Keratinocyte (primary cell): ENCODE data around the gene XRRA1. TPM values are rescaled to one million over a fixed set of nuclear protein-coding genes. Genes with fewer than 3 reads are reported as not detected.

Experiments
- DNase-seq: peaks from one replicate; pipeline ENCODE4 v3.0.0-alpha.2; 2011; ENCODE audit warnings: low read depth, missing footprints, low spot score
- FAIRE-seq: peaks from 2 replicates; lab custom pipeline; 2011; peaks lifted over from hg19 to GRCh38; lab: Jason Lieb, UNC
- H2AFZ ChIP-seq: 2 replicates; pipeline ENCODE4 v1.6.0; 2012; ENCODE audit warnings: low read length, control low read depth, inconsistent platforms; ENCODE audit not compliant: control insufficient read depth
- H3K27ac ChIP-seq: 2 replicates; pipeline ENCODE4 v1.5.1; 2011; ENCODE audit warnings: low read length; ENCODE audit not compliant: control insufficient read depth, insufficient read depth
- H3K27me3 ChIP-seq: 3 replicates; pipeline ENCODE4 v1.6.0; 2011; ENCODE audit warnings: low read length; ENCODE audit not compliant: control insufficient read depth, insufficient read depth; ENCODE audit errors: extremely low read depth
- H3K36me3 ChIP-seq, 2 experiments: 2 replicates in 1 of 2; 3 replicates in 1 of 2; pipeline ENCODE4 v1.5.1; 2011; ENCODE audit warnings: low read length in 2 of 2, mild to moderate bottlenecking in 1 of 2; ENCODE audit not compliant: control insufficient read depth in 2 of 2, insufficient read depth in 2 of 2; ENCODE audit errors: extremely low read depth in 1 of 2
- H3K4me1 ChIP-seq: 3 replicates; pipeline ENCODE4 v1.5.1; 2011; ENCODE audit warnings: low read length; ENCODE audit not compliant: control insufficient read depth, insufficient read depth; ENCODE audit errors: extremely low read depth
- H3K4me2 ChIP-seq: 3 replicates; pipeline ENCODE4 v1.6.0; 2011; ENCODE audit warnings: low read depth, low read length; ENCODE audit not compliant: control insufficient read depth, insufficient read depth; ENCODE audit errors: extremely low read depth
- H3K4me3 ChIP-seq, 3 experiments: fragments of 200-600 bp in 1 of 3; sonication (generic) in 1 of 3; 2 replicates in 2 of 3; 3 replicates in 1 of 3; pipeline ENCODE4 v1.5.1; 2011 to 2016; ENCODE audit warnings: low read length in 3 of 3, mild to moderate bottlenecking in 3 of 3, control low read depth in 2 of 3, inconsistent platforms in 1 of 3, low read depth in 1 of 3, mixed read lengths in 1 of 3, mixed run types in 1 of 3, moderate library complexity in 1 of 3; ENCODE audit not compliant: control insufficient read depth in 2 of 3, insufficient read depth in 2 of 3; ENCODE audit errors: extremely low read depth in 1 of 3
- H3K79me2 ChIP-seq: 2 replicates; pipeline ENCODE4 v1.6.0; 2012; ENCODE audit warnings: low read length; ENCODE audit not compliant: control insufficient read depth, insufficient read depth
- H3K9ac ChIP-seq: 3 replicates; pipeline ENCODE4 v1.6.0; 2011; ENCODE audit warnings: low read length; ENCODE audit not compliant: control insufficient read depth, insufficient read depth; ENCODE audit errors: extremely low read depth
- H3K9me1 ChIP-seq: 3 replicates; pipeline ENCODE4 v1.6.0; 2011; ENCODE audit warnings: low read length; ENCODE audit not compliant: control insufficient read depth, insufficient read depth; ENCODE audit errors: extremely low read depth
- H3K9me3 ChIP-seq: 2 replicates; pipeline ENCODE4 v1.5.1; 2012; ENCODE audit warnings: low read depth, low read length; ENCODE audit not compliant: control insufficient read depth
- H4K20me1 ChIP-seq: 3 replicates; pipeline ENCODE4 v1.6.0; 2011; ENCODE audit warnings: low read length; ENCODE audit not compliant: control insufficient read depth, insufficient read depth; ENCODE audit errors: extremely low read depth
- EZH2 ChIP-seq: IDR thresholded peaks from one replicate; pipeline ENCODE4 v1.6.1; 2012; ENCODE audit warnings: inconsistent platforms, mild to moderate bottlenecking, low read length, moderate library complexity
- dilution Hi-C: fragments of 300-500 bp; cut with MboI; formaldehyde crosslinking; loops from one replicate; pipeline ENCODE4 v1.7.0; 2020; ENCODE audit warnings: low sequenced_read_pairs; ENCODE audit not compliant: extremely low pct_ligation_motif_present
- polyA plus RNA-seq, 5 experiments: library from polyadenylated mRNA; depleted of rRNA in 3 of 5; stranded (reverse) in 3 of 5; stranded (forward) in 1 of 5; unstranded in 1 of 5; fragments of >200 nt; gene quantifications; 1 replicate in 1 of 5; 2 replicates in 3 of 5; 3 replicates in 1 of 5; pipeline versions ENCODE4 v1.2.1 to v1.2.3, GENCODE V29; 2011 to 2012; ENCODE audit warnings: missing spikeins in 2 of 5, low read depth in 1 of 5, low replicate concordance in 1 of 5
- TF ChIP-seq, protein P1 (sequence below), 3 experiments: IDR thresholded peaks in 1 of 3; conservative IDR thresholded peaks in 1 of 3; optimal IDR thresholded peaks in 1 of 3; 2 replicates in 2 of 3; 3 replicates in 1 of 3; pipeline versions ENCODE3 to v1.5.1; 2011; ENCODE audit warnings: low read length in 3 of 3, mild to moderate bottlenecking in 3 of 3, moderate library complexity in 2 of 3, control low read depth in 1 of 3, inconsistent platforms in 1 of 3; ENCODE audit not compliant: insufficient read depth in 2 of 3; ENCODE audit errors: extremely low read depth in 1 of 3

The XRRA1 gene
- polyA plus RNA-seq, 1 donor (not counting 4 experiments of a cell fraction or from before 2014, with no cell fraction given): 9.1 TPM

DNA sequence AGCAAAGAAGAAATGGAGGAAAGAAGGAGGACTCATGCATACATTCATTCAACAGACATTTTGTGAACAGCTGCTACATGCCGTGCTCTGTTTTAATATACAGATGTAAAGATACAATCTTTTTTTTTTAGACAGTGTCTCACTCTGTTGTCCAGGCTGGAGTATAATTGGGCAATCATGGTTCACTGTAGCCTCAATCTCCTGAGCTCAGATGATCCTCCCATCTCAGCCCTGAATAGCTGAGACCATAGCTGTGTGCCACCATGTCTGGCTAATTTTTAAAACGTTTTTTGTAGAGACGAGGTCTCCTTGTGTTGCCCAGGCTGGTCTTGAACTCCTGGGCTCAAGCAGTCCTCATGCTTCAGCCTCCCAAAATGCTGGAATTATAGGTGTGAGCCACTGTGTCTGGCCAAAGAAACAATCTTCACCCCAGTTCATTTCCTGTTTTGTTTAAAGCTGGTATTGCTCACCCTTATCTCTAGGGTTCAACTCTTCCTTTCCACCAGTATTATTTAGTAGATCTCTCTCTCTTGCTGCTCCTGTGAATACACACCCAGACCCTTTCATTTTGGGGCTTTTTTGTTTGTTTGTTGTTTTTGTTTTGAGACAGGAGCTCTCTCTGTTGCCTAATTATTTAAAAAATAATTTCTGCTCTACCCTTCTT is 130.5 kb downstream of the XRRA1 start:
- Histone ChIP-seq H3K27me3 (no peaks in the 10 kb centered on the region), H3K4me3 (no peak overlapping the region), H3K4me1 (peaks cover 11% of the 10 kb centered on the region), H3K4me2 (no peak overlapping the region), H3K36me3 (peaks cover 2 to 10% of the 10 kb centered on the region in 2 experiments), H3K27ac (no peak overlapping the region), H3K79me2 (peaks cover 10% of the 10 kb centered on the region), H3K9me1 (no peaks in the 10 kb centered on the region), H3K9me3 (no peaks in the 10 kb centered on the region), H2AFZ (no peak overlapping the region), H4K20me1 (no peaks in the 10 kb centered on the region), H3K9ac (no peak overlapping the region)
- DNase-seq (no peak), FAIRE-seq (no peak)
- dilution Hi-C loops: no loop called here
- TF ChIP-seq, protein P1, sequence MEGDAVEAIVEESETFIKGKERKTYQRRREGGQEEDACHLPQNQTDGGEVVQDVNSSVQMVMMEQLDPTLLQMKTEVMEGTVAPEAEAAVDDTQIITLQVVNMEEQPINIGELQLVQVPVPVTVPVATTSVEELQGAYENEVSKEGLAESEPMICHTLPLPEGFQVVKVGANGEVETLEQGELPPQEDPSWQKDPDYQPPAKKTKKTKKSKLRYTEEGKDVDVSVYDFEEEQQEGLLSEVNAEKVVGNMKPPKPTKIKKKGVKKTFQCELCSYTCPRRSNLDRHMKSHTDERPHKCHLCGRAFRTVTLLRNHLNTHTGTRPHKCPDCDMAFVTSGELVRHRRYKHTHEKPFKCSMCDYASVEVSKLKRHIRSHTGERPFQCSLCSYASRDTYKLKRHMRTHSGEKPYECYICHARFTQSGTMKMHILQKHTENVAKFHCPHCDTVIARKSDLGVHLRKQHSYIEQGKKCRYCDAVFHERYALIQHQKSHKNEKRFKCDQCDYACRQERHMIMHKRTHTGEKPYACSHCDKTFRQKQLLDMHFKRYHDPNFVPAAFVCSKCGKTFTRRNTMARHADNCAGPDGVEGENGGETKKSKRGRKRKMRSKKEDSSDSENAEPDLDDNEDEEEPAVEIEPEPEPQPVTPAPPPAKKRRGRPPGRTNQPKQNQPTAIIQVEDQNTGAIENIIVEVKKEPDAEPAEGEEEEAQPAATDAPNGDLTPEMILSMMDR (optimal IDR thresholded peaks at IDR 0.05 in 1 of 3, IDR thresholded peaks at IDR 0.05 in 1 of 3, conservative IDR thresholded peaks at IDR 0.05 in 1 of 3; ENCODE audit: extremely low read depth in 1 of 3, insufficient read depth in 2 of 3, low read length in 3 of 3): no peak
- TF ChIP-seq EZH2: no peak

DNA sequence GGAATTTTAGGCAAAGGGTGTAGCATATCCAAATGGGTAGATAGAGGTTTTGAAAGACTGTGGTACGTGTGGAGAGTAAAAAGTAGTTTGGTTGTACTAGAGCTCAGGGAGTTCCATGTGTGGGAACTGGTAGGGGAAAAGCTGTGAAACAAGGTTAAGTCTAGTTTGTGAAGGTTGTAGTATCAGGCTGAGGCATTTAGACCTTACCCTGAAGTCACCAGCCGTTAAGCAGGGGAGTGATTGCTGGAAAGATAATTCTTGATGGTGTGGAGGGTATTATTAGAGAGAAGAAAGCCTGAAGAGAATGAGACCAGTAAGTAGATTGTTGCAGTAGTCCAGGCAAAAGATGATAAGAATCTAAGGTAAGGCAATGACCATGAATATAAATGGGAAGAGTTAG is 132.2 kb downstream of the XRRA1 start:
- no peak for FAIRE-seq
- H3K4me3 ChIP-seq: no peak overlapping the region
- peaks cover 11% of the 10 kb centered on the region for H3K4me1 ChIP-seq
- H3K9ac ChIP-seq: no peak overlapping the region
- no peaks in the 10 kb centered on the region for H3K9me1 ChIP-seq
- H2AFZ ChIP-seq: no peak overlapping the region
- TF ChIP-seq, protein P1 (optimal IDR thresholded peaks at IDR 0.05 in 1 of 3, IDR thresholded peaks at IDR 0.05 in 1 of 3, conservative IDR thresholded peaks at IDR 0.05 in 1 of 3; ENCODE audit: extremely low read depth in 1 of 3, insufficient read depth in 2 of 3, low read length in 3 of 3): no peak
- TF ChIP-seq EZH2: no peak
- H3K27ac ChIP-seq: no peak overlapping the region
- no peaks in the 10 kb centered on the region for H4K20me1 ChIP-seq
- peaks cover 1% of the 10 kb centered on the region for H3K79me2 ChIP-seq
- DNase-seq: no peak
- no peaks in the 10 kb centered on the region for H3K9me3 ChIP-seq
- peaks cover 2 to 4% of the 10 kb centered on the region in 2 experiments for H3K36me3 ChIP-seq
- no peak overlapping the region for H3K4me2 ChIP-seq
- dilution Hi-C loops: no loop called here
- H3K27me3 ChIP-seq: no peaks in the 10 kb centered on the region
